Adrenal gland (tissue), 5 donors: ENCODE data around the gene ATG4B.

Experiments
- POLR2A ChIP-seq, 2 donors: fragments of 450-650 bp; IDR thresholded peaks; one replicate each; pipeline ENCODE4 v1.6.1; 2017; ENCODE audit warnings: antibody characterized with exemption in 2 of 2, mild to moderate bottlenecking in 2 of 2, moderate library complexity in 1 of 2
- TF ChIP-seq, protein P1 (sequence below), 6 experiments: fragments of 450-650 bp in 4 of 6; fragments of 200-600 bp in 2 of 6; sonication (generic) in 1 of 6; IDR thresholded peaks; 1 replicate in 5 of 6; 2 replicates in 1 of 6; pipeline versions ENCODE4 v1.5.1 to v1.8.0; 2016 to 2021; ENCODE audit warnings: antibody characterized with exemption in 6 of 6, mild to moderate bottlenecking in 2 of 6, moderate library complexity in 1 of 6
- donor health status: DM: no; HTN: no; CAD: no.

GRCh38 chr2:241640165-241640795, 2.8 kb downstream of the ATG4B start:
- TF ChIP-seq, protein P1, sequence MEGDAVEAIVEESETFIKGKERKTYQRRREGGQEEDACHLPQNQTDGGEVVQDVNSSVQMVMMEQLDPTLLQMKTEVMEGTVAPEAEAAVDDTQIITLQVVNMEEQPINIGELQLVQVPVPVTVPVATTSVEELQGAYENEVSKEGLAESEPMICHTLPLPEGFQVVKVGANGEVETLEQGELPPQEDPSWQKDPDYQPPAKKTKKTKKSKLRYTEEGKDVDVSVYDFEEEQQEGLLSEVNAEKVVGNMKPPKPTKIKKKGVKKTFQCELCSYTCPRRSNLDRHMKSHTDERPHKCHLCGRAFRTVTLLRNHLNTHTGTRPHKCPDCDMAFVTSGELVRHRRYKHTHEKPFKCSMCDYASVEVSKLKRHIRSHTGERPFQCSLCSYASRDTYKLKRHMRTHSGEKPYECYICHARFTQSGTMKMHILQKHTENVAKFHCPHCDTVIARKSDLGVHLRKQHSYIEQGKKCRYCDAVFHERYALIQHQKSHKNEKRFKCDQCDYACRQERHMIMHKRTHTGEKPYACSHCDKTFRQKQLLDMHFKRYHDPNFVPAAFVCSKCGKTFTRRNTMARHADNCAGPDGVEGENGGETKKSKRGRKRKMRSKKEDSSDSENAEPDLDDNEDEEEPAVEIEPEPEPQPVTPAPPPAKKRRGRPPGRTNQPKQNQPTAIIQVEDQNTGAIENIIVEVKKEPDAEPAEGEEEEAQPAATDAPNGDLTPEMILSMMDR (IDR thresholded peaks at IDR 0.05), result no peak
- no peak for TF ChIP-seq POLR2A (IDR thresholded peaks at IDR 0.05)
